WTC11 (cell line): ENCODE measurements around the gene ITGAL. TPM values are rescaled to one million over a fixed set of nuclear protein-coding genes. Genes with fewer than 3 reads are reported as not detected.

Experiments
- ATAC-seq: fragments of 200-7000 bp; cut with Tn5 transposase; 2 replicates; pipeline ENCODE4 v1.10.0; 2021; ENCODE audit warnings: mild to moderate bottlenecking, moderate library complexity
- CTCF ChIA-PET: fragments of 300-600 bp; sonication (Branson Sonifier 250); formaldehyde crosslinking; loops from one replicate; lab custom pipeline; 2021; ENCODE audit warnings: antibody characterized with exemption; lab: Charles Lee
- POLR2A ChIA-PET: fragments of 350-600 bp; sonication (Branson Sonifier 250); formaldehyde crosslinking; loops from one replicate; lab custom pipeline; 2021; ENCODE audit warnings: antibody characterized with exemption; lab: Charles Lee
- DNase-seq: peaks from one replicate; pipeline ENCODE4 v3.0.0; 2021; ENCODE audit warnings: low spot score
- H3K27ac Mint-ChIP-seq: 2 replicates; pipeline ENCODE4 v1.8.0; 2021; ENCODE audit warnings: mixed read lengths
- H3K27me3 Mint-ChIP-seq: 2 replicates; pipeline ENCODE4 v1.8.0; 2021; ENCODE audit warnings: low read depth, mild to moderate bottlenecking, moderate library complexity, mixed read lengths
- H3K36me3 Mint-ChIP-seq: 2 replicates; pipeline ENCODE4 v1.8.0; 2021; ENCODE audit warnings: mixed read lengths
- H3K4me1 Mint-ChIP-seq: 2 replicates; pipeline ENCODE4 v1.8.0; 2022; ENCODE audit warnings: mixed read lengths
- H3K4me3 Mint-ChIP-seq: 2 replicates; pipeline ENCODE4 v1.8.0; 2021; ENCODE audit warnings: mild to moderate bottlenecking, moderate library complexity, mixed read lengths
- H3K9me3 Mint-ChIP-seq: 2 replicates; pipeline ENCODE4 v1.8.0; 2021; ENCODE audit warnings: mixed read lengths
- ATF1 ChIP-seq: sonication (generic); formaldehyde crosslinking; IDR thresholded peaks from 2 replicates; pipeline ENCODE4 v1.8.1; 2023; ENCODE audit warnings: mild to moderate bottlenecking, moderate library complexity, missing genetic modification reagents
- CREM ChIP-seq: sonication (generic); formaldehyde crosslinking; IDR thresholded peaks from 2 replicates; pipeline ENCODE4 v1.8.1; 2022; ENCODE audit warnings: mild to moderate bottlenecking, missing genetic modification reagents, moderate library complexity
- E2F4 ChIP-seq: sonication (generic); formaldehyde crosslinking; IDR thresholded peaks from 2 replicates; pipeline ENCODE4 v1.8.1; 2022; ENCODE audit warnings: low read depth, mild to moderate bottlenecking, moderate library complexity, missing genetic modification reagents, borderline replicate concordance
- JAZF1 ChIP-seq: fragments of 250-450 bp; sonication (Bioruptor Pico); IDR thresholded peaks from 2 replicates; pipeline ENCODE4 v1.9.0; 2021; ENCODE audit warnings: moderate library complexity, mild to moderate bottlenecking, inconsistent platforms
- KAT7 ChIP-seq: sonication (generic); formaldehyde crosslinking; IDR thresholded peaks from 2 replicates; pipeline ENCODE4 v1.8.1; 2023; ENCODE audit warnings: missing genetic modification reagents, mild to moderate bottlenecking, borderline replicate concordance
- MAX ChIP-seq: sonication (generic); formaldehyde crosslinking; IDR thresholded peaks from 2 replicates; pipeline ENCODE4 v1.8.0; 2022; ENCODE audit warnings: mild to moderate bottlenecking, missing genetic modification reagents
- NFYB ChIP-seq: sonication (generic); formaldehyde crosslinking; conservative IDR thresholded peaks from 2 replicates; pipeline ENCODE4 v1.8.0; 2022; ENCODE audit warnings: low read depth, missing genetic modification reagents
- NR3C1 ChIP-seq: sonication (generic); formaldehyde crosslinking; conservative IDR thresholded peaks from 2 replicates; pipeline ENCODE4 v1.8.1; 2023; ENCODE audit warnings: low read depth, mild to moderate bottlenecking, missing genetic modification reagents
- PRDM15 ChIP-seq: sonication (generic); formaldehyde crosslinking; IDR thresholded peaks from 2 replicates; pipeline ENCODE4 v1.8.0; 2022; ENCODE audit warnings: missing genetic modification reagents
- PRRX2 ChIP-seq: fragments of 250-450 bp; sonication (Bioruptor Pico); IDR thresholded peaks from 2 replicates; pipeline ENCODE4 v1.8.0; 2021; ENCODE audit warnings: mild to moderate bottlenecking
- ZMAT4 ChIP-seq: fragments of 250-450 bp; sonication (Bioruptor Pico); IDR thresholded peaks from 2 replicates; pipeline ENCODE4 v1.9.0; 2021; ENCODE audit warnings: mild to moderate bottlenecking
- ZNF138 ChIP-seq: sonication (generic); formaldehyde crosslinking; conservative IDR thresholded peaks from 2 replicates; pipeline ENCODE4 v1.8.1; 2022; ENCODE audit warnings: mild to moderate bottlenecking, moderate library complexity, missing genetic modification reagents
- ZNF232 ChIP-seq: sonication (generic); formaldehyde crosslinking; IDR thresholded peaks from 2 replicates; pipeline ENCODE4 v1.8.0; 2022; ENCODE audit warnings: mild to moderate bottlenecking, missing genetic modification reagents
- ZNF281 ChIP-seq: sonication (generic); formaldehyde crosslinking; IDR thresholded peaks from 2 replicates; pipeline ENCODE4 v1.8.0; 2023; ENCODE audit warnings: mild to moderate bottlenecking, missing genetic modification reagents
- ZSCAN18 ChIP-seq: fragments of 250-450 bp; sonication (Bioruptor Pico); IDR thresholded peaks from 2 replicates; pipeline ENCODE4 v2.1.2; 2022; ENCODE audit warnings: mild to moderate bottlenecking, moderate library complexity
- total RNA-seq: library from RNA; stranded (reverse); gene quantifications from 3 replicates; pipeline ENCODE4 v1.2.3, GENCODE V29; 2021

Gene ITGAL
- total RNA-seq, 1 experiment from 2014 or later = 1.0 TPM

GRCh38 chr16:30567991-30568638 is 95.6 kb downstream of the ITGAL start:
- POLR2A ChIA-PET = interaction anchor here (0.7 kb wide), 1 partner anchor 70 kb away, joined by 4 read pairs; no protein-coding TSS in a partner anchor
- H3K4me3 Mint-ChIP-seq = no peak overlapping the region
- TF ChIP-seq E2F4 (CRISPR knock-in tag) = no peak
- TF ChIP-seq, all 79 proteins: peak for 0
- ATAC-seq = no peak
- H3K36me3 Mint-ChIP-seq = no peaks in the 10 kb centered on the region
- DNase-seq = no peak
- H3K9me3 Mint-ChIP-seq = no peaks in the 10 kb centered on the region
- H3K27me3 Mint-ChIP-seq = peaks cover 4% of the 10 kb centered on the region; the same call in 1 of the 2 replicates
- no peak overlapping the region for H3K27ac Mint-ChIP-seq
- peaks cover 15% of the 10 kb centered on the region for H3K4me1 Mint-ChIP-seq
- CTCF ChIA-PET = interaction anchor here (1.1 kb wide), 1 partner anchor 33 kb away, joined by 3 read pairs; no protein-coding TSS in a partner anchor

- DNase-seq (no peak), ATAC-seq (no peak)
- POLR2A ChIA-PET = no interaction called here
- CTCF ChIA-PET = interaction anchor here (0.7 kb wide), 1 partner anchor 11 kb away, joined by 3 read pairs; the partner anchor contains the start of gene ZNF764
- no peak overlapping the region for H3K4me3 Mint-ChIP-seq
- TF ChIP-seq ZNF281 (CRISPR knock-in tag) (no peak), KAT7 (CRISPR knock-in tag) (no peak), ZMAT4 (CRISPR knock-in tag) (no peak), CREM (CRISPR knock-in tag) (no peak), NFYB (CRISPR knock-in tag) (no peak), ATF1 (no peak), ZNF232 (no peak), ZSCAN18 (no peak), MAX (CRISPR knock-in tag) (no peak), NR3C1 (no peak)
- no peaks in the 10 kb centered on the region for H3K9me3 Mint-ChIP-seq
- peaks cover 15% of the 10 kb centered on the region for H3K4me1 Mint-ChIP-seq
- H3K27me3 Mint-ChIP-seq = peaks cover 4% of the 10 kb centered on the region; the same call in 1 of the 2 replicates
- no peak overlapping the region for H3K27ac Mint-ChIP-seq
- H3K36me3 Mint-ChIP-seq = no peaks in the 10 kb centered on the region
Observed at GRCh38 chr16:30569281-30569680, 96.7 kb downstream of the ITGAL start.

GRCh38 chr16:30569746-30570635 is 97.4 kb downstream of the ITGAL start:
- POLR2A ChIA-PET = interaction anchor here (0.7 to 2.9 kb wide), 4 partner anchors 9 to 40 kb away, joined by 3 to 22 read pairs (median 9); partner anchors contain the start of genes ZNF689, ZNF747 and ZNF764

More at GRCh38 chr16:30569746-30570635, 97.4 kb downstream of the ITGAL start:
- H3K4me3 Mint-ChIP-seq = peak overlapping the region; percentile 91; the same call in 1 of the 2 replicates
- TF ChIP-seq PRRX2 (no peak), JAZF1 (CRISPR knock-in tag) (no peak), PRDM15 (CRISPR knock-in tag) (no peak), ZNF138 (CRISPR knock-in tag) (no peak)
- peaks cover 4% of the 10 kb centered on the region; the same call in 1 of the 2 replicates for H3K27me3 Mint-ChIP-seq
- H3K9me3 Mint-ChIP-seq = no peaks in the 10 kb centered on the region
- no peaks in the 10 kb centered on the region for H3K36me3 Mint-ChIP-seq
- peak overlapping the region; percentile 53; the same call in 1 of the 2 replicates for H3K27ac Mint-ChIP-seq
- H3K4me1 Mint-ChIP-seq = peaks cover 15% of the 10 kb centered on the region
- CTCF ChIA-PET = interaction anchor here (1.0 to 3.0 kb wide), 5 partner anchors 11 to 140 kb away, joined by 3 to 21 read pairs (median 20); partner anchors contain the start of genes DCTPP1, ZNF764 and ZNF785
- DNase-seq (no peak), ATAC-seq (no peak)
